Activated CD4-positive, alpha-beta T cell treated with anti-CD3 and anti-CD28 coated beads, Interleukin-2, amount 10 ng/mL, durations not matched to agents 7 days and 5 days (primary cell): ENCODE measurements around the gene R3HDM2. TPM values are rescaled to one million over a fixed set of nuclear protein-coding genes. Genes with fewer than 3 reads are reported as not detected.

Experiments
- CTCF ChIA-PET: fragments of 350-600 bp; sonication (Branson Sonifier 250); formaldehyde crosslinking; loops from one replicate; lab custom pipeline; 2021; ENCODE audit warnings: antibody characterized with exemption; lab: Charles Lee
- POLR2A ChIA-PET: fragments of 350-600 bp; sonication (Branson Sonifier 250); formaldehyde crosslinking; loops from one replicate; lab custom pipeline; 2021; ENCODE audit warnings: antibody characterized with exemption; lab: Charles Lee
- DNase-seq: peaks from one replicate; pipeline ENCODE4 v3.0.0-alpha.2; 2020
- H3K27ac Mint-ChIP-seq: one replicate; pipeline ENCODE4 v1.8.0; 2021; ENCODE audit warnings: mild to moderate bottlenecking, moderate library complexity, mixed read lengths
- H3K27me3 Mint-ChIP-seq: one replicate; pipeline ENCODE4 v1.8.0; 2021; ENCODE audit warnings: mixed read lengths
- H3K36me3 Mint-ChIP-seq: one replicate; pipeline ENCODE4 v1.8.0; 2021; ENCODE audit warnings: low read depth, mixed read lengths
- H3K4me1 Mint-ChIP-seq: one replicate; pipeline ENCODE4 v1.8.0; 2021; ENCODE audit warnings: mixed read lengths
- H3K4me3 Mint-ChIP-seq: one replicate; pipeline ENCODE4 v1.8.0; 2021; ENCODE audit warnings: mild to moderate bottlenecking, moderate library complexity, mixed read lengths
- H3K9me3 Mint-ChIP-seq: one replicate; pipeline ENCODE4 v1.8.0; 2021; ENCODE audit warnings: mixed read lengths
- total RNA-seq, 2 experiments: library from RNA; stranded (reverse); gene quantifications; one replicate each; pipeline ENCODE4 v1.2.3, GENCODE V29; 2021

R3HDM2 gene
- total RNA-seq, 2 experiments from 2014 or later = 71.6 to 74.5 TPM

- ChIA-PET POLR2A (interaction anchor here (0.6 kb wide), 1 partner anchor 212 kb away, joined by 3 read pairs; the partner anchor contains the start of gene STAC3), CTCF (interaction anchor here (0.6 to 3.7 kb wide), 9 partner anchors 10 to 198 kb away, joined by 3 to 27 read pairs (median 4); partner anchors contain the start of gene ARHGAP9)
- H3K4me1 Mint-ChIP-seq = peaks cover 55% of the 10 kb centered on the region
- H3K36me3 Mint-ChIP-seq = peaks cover 8% of the 10 kb centered on the region
- peaks cover 19% of the 10 kb centered on the region for H3K27me3 Mint-ChIP-seq
- peak overlapping the region; percentile 54 for H3K27ac Mint-ChIP-seq
- no peaks in the 10 kb centered on the region for H3K9me3 Mint-ChIP-seq
- peak overlapping the region; percentile 76 for H3K4me3 Mint-ChIP-seq
- no peak for DNase-seq
Observed at GRCh38 chr12:57462912-57463253, 32.0 kb upstream of the R3HDM2 start.

GRCh38 chr12:57462251-57462911 lies 31.5 kb upstream of the R3HDM2 start:
- DNase-seq = peak; percentile 92
- Mint-ChIP-seq H3K36me3 (peaks cover 4% of the 10 kb centered on the region), H3K4me1 (peaks cover 55% of the 10 kb centered on the region), H3K9me3 (no peaks in the 10 kb centered on the region), H3K27ac (peak overlapping the region; percentile 54), H3K27me3 (peaks cover 19% of the 10 kb centered on the region), H3K4me3 (peak overlapping the region; percentile 76)
- ChIA-PET POLR2A (interaction anchor here (0.6 kb wide), 1 partner anchor 211 kb away, joined by 3 read pairs; the partner anchor contains the start of gene STAC3), CTCF (interaction anchor here (0.5 to 3.7 kb wide), 10 partner anchors 9 to 220 kb away, joined by 3 to 27 read pairs (median 4); partner anchors contain the start of gene ARHGAP9)

GRCh38 chr12:57461917-57462250 lies 31.0 kb upstream of the R3HDM2 start:
- peaks cover 52% of the 10 kb centered on the region for H3K4me1 Mint-ChIP-seq

GRCh38 chr12:57461276-57461916 lies 30.6 kb upstream of the R3HDM2 start:
- peaks cover 19% of the 10 kb centered on the region for H3K27me3 Mint-ChIP-seq
- no peaks in the 10 kb centered on the region for H3K9me3 Mint-ChIP-seq
- DNase-seq = no peak
- no peak overlapping the region for H3K27ac Mint-ChIP-seq
- H3K36me3 Mint-ChIP-seq = no peaks in the 10 kb centered on the region
- ChIA-PET POLR2A (no interaction called here), CTCF (interaction anchor here (1.2 to 3.7 kb wide), 7 partner anchors 8 to 248 kb away, joined by 3 to 27 read pairs (median 4); partner anchors contain the start of gene ARHGAP9)
- peak overlapping the region; percentile 76 for H3K4me3 Mint-ChIP-seq
- H3K4me1 Mint-ChIP-seq = peaks cover 51% of the 10 kb centered on the region

More at GRCh38 chr12:57461917-57462250, 31.0 kb upstream of the R3HDM2 start:
- ChIA-PET CTCF (interaction anchor here (0.5 to 3.7 kb wide), 7 partner anchors 9 to 219 kb away, joined by 3 to 27 read pairs (median 3); partner anchors contain the start of gene ARHGAP9), POLR2A (no interaction called here)
- Mint-ChIP-seq H3K27ac (no peak overlapping the region), H3K27me3 (peaks cover 19% of the 10 kb centered on the region), H3K36me3 (no peaks in the 10 kb centered on the region), H3K4me3 (peak overlapping the region; percentile 76), H3K9me3 (no peaks in the 10 kb centered on the region)
- DNase-seq = no peak

GRCh38 chr12:57460841-57461275 lies 30.0 kb upstream of the R3HDM2 start:
- H3K4me1 Mint-ChIP-seq = peaks cover 55% of the 10 kb centered on the region
- H3K27me3 Mint-ChIP-seq = peaks cover 19% of the 10 kb centered on the region
- no peaks in the 10 kb centered on the region for H3K36me3 Mint-ChIP-seq
- DNase-seq = no peak
- ChIA-PET POLR2A (no interaction called here), CTCF (interaction anchor here (1.0 to 3.7 kb wide), 5 partner anchors 8 to 247 kb away, joined by 3 to 27 read pairs (median 4); no protein-coding TSS in a partner anchor)
- no peak overlapping the region for H3K27ac Mint-ChIP-seq
- peak overlapping the region; percentile 76 for H3K4me3 Mint-ChIP-seq
- no peaks in the 10 kb centered on the region for H3K9me3 Mint-ChIP-seq

- peak overlapping the region; percentile 59 for H3K4me3 Mint-ChIP-seq
- H3K27me3 Mint-ChIP-seq = peaks cover 19% of the 10 kb centered on the region
- H3K36me3 Mint-ChIP-seq = no peaks in the 10 kb centered on the region
- H3K9me3 Mint-ChIP-seq = no peaks in the 10 kb centered on the region
- CTCF ChIA-PET = interaction anchor here (0.5 to 2.9 kb wide), 5 partner anchors 10 to 247 kb away, joined by 3 to 22 read pairs (median 3); no protein-coding TSS in a partner anchor
- peak overlapping the region; percentile 31 for H3K27ac Mint-ChIP-seq
- POLR2A ChIA-PET = no interaction called here
- H3K4me1 Mint-ChIP-seq = peaks cover 59% of the 10 kb centered on the region
- DNase-seq = no peak
Observed at GRCh38 chr12:57460468-57460784, 29.6 kb upstream of the R3HDM2 start.

- Mint-ChIP-seq H3K27me3 (peaks cover 19% of the 10 kb centered on the region), H3K36me3 (no peaks in the 10 kb centered on the region), H3K4me3 (peak within 1 kb of the TSS; percentile 89), H3K4me1 (peaks cover 61% of the 10 kb centered on the region), H3K27ac (peak within 1 kb of the TSS; percentile 95), H3K9me3 (no peaks in the 10 kb centered on the region)
- POLR2A ChIA-PET = no interaction called here
- CTCF ChIA-PET = interaction anchor here (0.5 to 2.9 kb wide), 35 partner anchors 10 to 246 kb away, joined by 3 to 28 read pairs (median 4); partner anchors contain the start of genes ARHGAP9 and INHBC
- DNase-seq = no peak
Observed at GRCh38 chr12:57459750-57460467, 29.1 kb upstream of the R3HDM2 start, which contains the start of gene GLI1. Gene GLI1, plus strand, starts transcription at chr12:57459785. Its CDS starts 3,907 bp downstream, at chr12:57463692.

GRCh38 chr12:57459055-57459749 lies 28.4 kb upstream of the R3HDM2 start:
- H3K4me3 Mint-ChIP-seq = peak overlapping the region; percentile 89
- peak overlapping the region; percentile 95 for H3K27ac Mint-ChIP-seq
- no peaks in the 10 kb centered on the region for H3K36me3 Mint-ChIP-seq
- DNase-seq = peak; percentile 95
- no peaks in the 10 kb centered on the region for H3K9me3 Mint-ChIP-seq
- ChIA-PET POLR2A (no interaction called here), CTCF (interaction anchor here (0.5 to 2.9 kb wide), 59 partner anchors 9 to 440 kb away, joined by 3 to 28 read pairs (median 4); partner anchors contain the start of genes ARHGAP9, B4GALNT1, INHBC and MBD6)
- peaks cover 56% of the 10 kb centered on the region for H3K4me1 Mint-ChIP-seq
- peaks cover 19% of the 10 kb centered on the region for H3K27me3 Mint-ChIP-seq

- peak overlapping the region; percentile 89 for H3K4me3 Mint-ChIP-seq
- H3K27me3 Mint-ChIP-seq = peaks cover 19% of the 10 kb centered on the region
- DNase-seq = no peak
- H3K36me3 Mint-ChIP-seq = no peaks in the 10 kb centered on the region
- H3K27ac Mint-ChIP-seq = peak overlapping the region; percentile 95
- CTCF ChIA-PET = interaction anchor here (0.5 to 2.9 kb wide), 59 partner anchors 8 to 1129 kb away, joined by 3 to 28 read pairs (median 4); partner anchors contain the start of genes ARHGAP9, B4GALNT1, INHBC and OS9
- peaks cover 52% of the 10 kb centered on the region for H3K4me1 Mint-ChIP-seq
- no peaks in the 10 kb centered on the region for H3K9me3 Mint-ChIP-seq
- POLR2A ChIA-PET = no interaction called here
Observed at GRCh38 chr12:57458665-57459054, 27.8 kb upstream of the R3HDM2 start.

GRCh38 chr12:57456737-57457490 lies 26.1 kb upstream of the R3HDM2 start:
- Mint-ChIP-seq H3K4me1 (peaks cover 39% of the 10 kb centered on the region), H3K27ac (peak overlapping the region; percentile 46), H3K4me3 (no peak overlapping the region), H3K9me3 (no peaks in the 10 kb centered on the region), H3K27me3 (peaks cover 15% of the 10 kb centered on the region), H3K36me3 (no peaks in the 10 kb centered on the region)
- CTCF ChIA-PET = interaction anchor here (1.5 to 5.0 kb wide), 6 partner anchors 10 to 218 kb away, joined by 6 to 31 read pairs (median 12); no protein-coding TSS in a partner anchor
- POLR2A ChIA-PET = no interaction called here
- no peak for DNase-seq

GRCh38 chr12:57456145-57456700 lies 25.4 kb upstream of the R3HDM2 start:
- ChIA-PET POLR2A (no interaction called here), CTCF (interaction anchor here (0.6 to 5.0 kb wide), 11 partner anchors 12 to 214 kb away, joined by 3 to 31 read pairs (median 5); partner anchors contain the start of gene B4GALNT1)
- no peaks in the 10 kb centered on the region for H3K36me3 Mint-ChIP-seq
- peak overlapping the region; percentile 14 for H3K27ac Mint-ChIP-seq
- peak overlapping the region; percentile 35 for H3K4me3 Mint-ChIP-seq
- H3K4me1 Mint-ChIP-seq = peaks cover 34% of the 10 kb centered on the region
- DNase-seq = peak; percentile 70
- H3K9me3 Mint-ChIP-seq = no peaks in the 10 kb centered on the region
- peaks cover 10% of the 10 kb centered on the region for H3K27me3 Mint-ChIP-seq
